CD14-positive monocyte (primary cell): ENCODE measurements around the gene SRGAP1. TPM values are rescaled to one million over a fixed set of nuclear protein-coding genes. Genes with fewer than 3 reads are reported as not detected.

ENCODE experiments used
- DNase-seq, 3 donors: peaks; one replicate each; pipeline ENCODE4 v3.0.0-alpha.2; 2011 to 2022
- H2AFZ ChIP-seq: 2 replicates; pipeline ENCODE4 v1.6.0; 2012; ENCODE audit warnings: mild to moderate bottlenecking, low read depth, low read length, inconsistent platforms; ENCODE audit not compliant: insufficient read depth, poor library complexity, severe bottlenecking
- H3K27ac ChIP-seq, 2 donors: 1 replicate in 1 of 2; 2 replicates in 1 of 2; pipeline ENCODE4 v1.5.1; 2012 to 2013; ENCODE audit warnings: low read length in 2 of 2, control low read depth in 1 of 2, inconsistent platforms in 1 of 2, low read depth in 1 of 2, mild to moderate bottlenecking in 1 of 2
- H3K27me3 ChIP-seq, 2 donors: one replicate each; pipeline versions ENCODE4 v1.6.0 to v1.6.1; 2011 to 2013; ENCODE audit warnings: low read length in 2 of 2; ENCODE audit not compliant: control insufficient read depth in 2 of 2, insufficient read depth in 2 of 2
- H3K36me3 ChIP-seq, 2 donors: replicated peaks in 1 of 2; 1 replicate in 1 of 2; 2 replicates in 1 of 2; pipeline versions ENCODE4 v1.5.1 to v1.6.1; 2012 to 2013; ENCODE audit warnings: low read length in 2 of 2, control low read depth in 1 of 2, inconsistent platforms in 1 of 2, mild to moderate bottlenecking in 1 of 2; ENCODE audit not compliant: insufficient read depth in 2 of 2, control insufficient read depth in 1 of 2
- H3K4me1 ChIP-seq, 2 donors: 1 replicate in 1 of 2; 2 replicates in 1 of 2; pipeline versions ENCODE4 v1.5.1 to v1.6.1; 2012 to 2013; ENCODE audit warnings: low read length in 2 of 2, control low read depth in 1 of 2, inconsistent platforms in 1 of 2, mild to moderate bottlenecking in 1 of 2, moderate library complexity in 1 of 2; ENCODE audit not compliant: insufficient read depth in 2 of 2, control insufficient read depth in 1 of 2
- H3K4me2 ChIP-seq: replicated peaks from 2 replicates; pipeline ENCODE3; 2012; ENCODE audit warnings: low read length, moderate library complexity, mild to moderate bottlenecking; ENCODE audit not compliant: poor library complexity, severe bottlenecking; ENCODE audit errors: extremely low read depth
- H3K4me3 ChIP-seq, 3 experiments: fragments of 200-600 bp in 1 of 3; sonication (generic) in 1 of 3; replicated peaks in 1 of 3; 1 replicate in 2 of 3; 2 replicates in 1 of 3; pipeline ENCODE4 v1.5.1; 2011 to 2013; ENCODE audit warnings: low read length in 3 of 3, mild to moderate bottlenecking in 3 of 3, control low read depth in 2 of 3, low read depth in 2 of 3, inconsistent platforms in 1 of 3, moderate library complexity in 1 of 3
- H3K79me2 ChIP-seq: 2 replicates; pipeline ENCODE4 v1.6.0; 2012; ENCODE audit warnings: mild to moderate bottlenecking, control low read depth, inconsistent platforms, low read length, moderate library complexity; ENCODE audit not compliant: insufficient read depth
- H3K9ac ChIP-seq: 2 replicates; pipeline ENCODE4 v1.6.0; 2017; ENCODE audit warnings: low read length, mild to moderate bottlenecking; ENCODE audit not compliant: insufficient read depth, poor library complexity, severe bottlenecking
- H3K9me3 ChIP-seq, 2 donors: replicated peaks in 1 of 2; 1 replicate in 1 of 2; 2 replicates in 1 of 2; pipeline versions ENCODE4 v1.5.1 to v1.6.1; 2012 to 2013; ENCODE audit warnings: low read length in 2 of 2, control low read depth in 1 of 2; ENCODE audit not compliant: control insufficient read depth in 1 of 2, insufficient read depth in 1 of 2
- H4K20me1 ChIP-seq: 2 replicates; pipeline ENCODE4 v1.6.0; 2012; ENCODE audit warnings: mild to moderate bottlenecking, low read length, control low read depth, moderate library complexity; ENCODE audit not compliant: insufficient read depth
- H3K27ac Mint-ChIP-seq, 7 donors: one replicate each; pipeline ENCODE4 v1.8.0; 2020; ENCODE audit warnings: mild to moderate bottlenecking in 7 of 7, mixed read lengths in 7 of 7, moderate library complexity in 6 of 7, inconsistent platforms in 2 of 7
- H3K27me3 Mint-ChIP-seq, 3 donors: one replicate each; pipeline ENCODE4 v1.8.0; 2021 to 2022; ENCODE audit warnings: low read depth in 3 of 3, mild to moderate bottlenecking in 3 of 3, mixed read lengths in 3 of 3, moderate library complexity in 3 of 3, inconsistent platforms in 1 of 3
- H3K36me3 Mint-ChIP-seq, 2 donors: one replicate each; pipeline ENCODE4 v1.8.0; 2020; ENCODE audit warnings: mixed read lengths in 2 of 2, inconsistent platforms in 1 of 2, mild to moderate bottlenecking in 1 of 2
- H3K4me1 Mint-ChIP-seq: one replicate; pipeline ENCODE4 v1.8.0; 2020; ENCODE audit warnings: mild to moderate bottlenecking, mixed read lengths
- H3K4me3 Mint-ChIP-seq, 2 donors: one replicate each; pipeline ENCODE4 v1.8.0; 2020; ENCODE audit warnings: mild to moderate bottlenecking in 2 of 2, mixed read lengths in 2 of 2, moderate library complexity in 1 of 2
- H3K9me3 Mint-ChIP-seq, 7 donors: one replicate each; pipeline ENCODE4 v1.8.0; 2020 to 2022; ENCODE audit warnings: mixed read lengths in 7 of 7, mild to moderate bottlenecking in 6 of 7, moderate library complexity in 6 of 7, inconsistent platforms in 2 of 7
- WGBS: methylation state at CpG from one replicate; pipeline ENCODE4 v1.1.5; 2013; ENCODE audit warnings: missing lambda C conversion rate; ENCODE audit not compliant: insufficient coverage; 5-methylcytosine and 5-hydroxymethylcytosine counted together
- intact Hi-C, 2 donors: fragments of 100-400 bp; cut with micrococcal nuclease; formaldehyde crosslinking; loops; one replicate each; pipeline versions ENCODE4 v1.15.0 to v1.15.1; 2023
- polyA plus RNA-seq, 3 donors: library from polyadenylated mRNA; depleted of rRNA in 1 of 3; unstranded in 2 of 3; stranded (reverse) in 1 of 3; fragments of 300-500 nt in 2 of 3; fragments of >200 nt in 1 of 3; fragmentation: Illumina TruSeq in 2 of 3; gene quantifications; 1 replicate in 2 of 3; 2 replicates in 1 of 3; pipeline ENCODE4 v1.2.3, GENCODE V29; 2012 to 2021
- TF ChIP-seq, protein P1 (sequence below): fragments of 200-600 bp; IDR thresholded peaks from one replicate; pipeline ENCODE4 v1.8.0; 2022; ENCODE audit warnings: antibody characterized with exemption, mild to moderate bottlenecking

Gene SRGAP1
- polyA plus RNA-seq, 3 donors = 0.05 to 0.52 (median 0.07) TPM

GRCh38 chr12:63978519-63978918 lies 134.0 kb downstream of the SRGAP1 start:
- Mint-ChIP-seq H3K4me1 (peaks cover 5% of the 10 kb centered on the region), H3K27ac (no peak overlapping the region), H3K4me3 (no peak overlapping the region), H3K27me3 (peaks cover 0 to 2% (median 0%) of the 10 kb centered on the region in 3 donors), H3K36me3 (no peaks in the 10 kb centered on the region), H3K9me3 (no peaks in the 10 kb centered on the region)
- Histone ChIP-seq H3K27ac (no peak overlapping the region), H4K20me1 (no peaks in the 10 kb centered on the region), H3K79me2 (no peaks in the 10 kb centered on the region), H3K4me2 (no peak overlapping the region), H2AFZ (no peak overlapping the region), H3K27me3 (no peaks in the 10 kb centered on the region), H3K4me1 (no peaks in the 10 kb centered on the region), H3K36me3 (no peaks in the 10 kb centered on the region), H3K9ac (no peak overlapping the region), H3K4me3 (no peak overlapping the region), H3K9me3 (no peaks in the 10 kb centered on the region)
- TF ChIP-seq, protein P1, sequence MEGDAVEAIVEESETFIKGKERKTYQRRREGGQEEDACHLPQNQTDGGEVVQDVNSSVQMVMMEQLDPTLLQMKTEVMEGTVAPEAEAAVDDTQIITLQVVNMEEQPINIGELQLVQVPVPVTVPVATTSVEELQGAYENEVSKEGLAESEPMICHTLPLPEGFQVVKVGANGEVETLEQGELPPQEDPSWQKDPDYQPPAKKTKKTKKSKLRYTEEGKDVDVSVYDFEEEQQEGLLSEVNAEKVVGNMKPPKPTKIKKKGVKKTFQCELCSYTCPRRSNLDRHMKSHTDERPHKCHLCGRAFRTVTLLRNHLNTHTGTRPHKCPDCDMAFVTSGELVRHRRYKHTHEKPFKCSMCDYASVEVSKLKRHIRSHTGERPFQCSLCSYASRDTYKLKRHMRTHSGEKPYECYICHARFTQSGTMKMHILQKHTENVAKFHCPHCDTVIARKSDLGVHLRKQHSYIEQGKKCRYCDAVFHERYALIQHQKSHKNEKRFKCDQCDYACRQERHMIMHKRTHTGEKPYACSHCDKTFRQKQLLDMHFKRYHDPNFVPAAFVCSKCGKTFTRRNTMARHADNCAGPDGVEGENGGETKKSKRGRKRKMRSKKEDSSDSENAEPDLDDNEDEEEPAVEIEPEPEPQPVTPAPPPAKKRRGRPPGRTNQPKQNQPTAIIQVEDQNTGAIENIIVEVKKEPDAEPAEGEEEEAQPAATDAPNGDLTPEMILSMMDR = no peak
- DNase-seq = no peak
- no CpG with 5 or more reads among the region's 1 CpG for WGBS
- intact Hi-C loops = no loop called here

DNA sequence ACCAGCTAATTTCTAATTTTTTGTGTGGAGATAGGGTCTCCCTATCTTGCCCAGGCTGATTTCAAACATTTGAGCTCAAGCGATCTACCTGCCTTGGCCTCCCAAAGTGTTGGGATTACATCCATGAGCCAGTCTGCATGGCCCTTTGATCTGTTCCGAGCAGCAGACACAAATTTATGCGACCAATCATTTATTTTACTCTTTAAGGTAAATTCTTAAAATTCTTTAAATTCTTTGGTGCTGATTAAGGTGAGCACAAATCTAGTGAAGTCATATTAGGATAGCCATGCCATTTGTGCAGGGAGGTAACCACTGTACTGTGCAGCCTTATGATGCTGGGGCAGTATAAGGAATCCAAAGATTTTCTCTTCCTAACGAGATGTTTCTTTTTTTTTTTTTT lies 135.7 kb downstream of the SRGAP1 start:
- TF ChIP-seq, protein P1 = no peak
- Histone ChIP-seq H3K4me1 (peaks cover under 1 to 4% of the 10 kb centered on the region in 2 donors), H3K27me3 (no peaks in the 10 kb centered on the region), H3K79me2 (no peaks in the 10 kb centered on the region), H3K36me3 (no peaks in the 10 kb centered on the region), H3K4me2 (no peak overlapping the region), H4K20me1 (no peaks in the 10 kb centered on the region), H3K4me3 (no peak overlapping the region), H3K9me3 (no peaks in the 10 kb centered on the region), H2AFZ (no peak overlapping the region), H3K27ac (no peak overlapping the region), H3K9ac (no peak overlapping the region)
- no peak for DNase-seq
- H3K36me3 Mint-ChIP-seq = no peaks in the 10 kb centered on the region
- peaks cover 10% of the 10 kb centered on the region for H3K4me1 Mint-ChIP-seq
- H3K27me3 Mint-ChIP-seq = peaks cover 0 to 2% (median 0%) of the 10 kb centered on the region in 3 donors
- WGBS = 100% methylated on average over 1 of the region's 4 CpGs
- H3K4me3 Mint-ChIP-seq = no peak overlapping the region
- no peaks in the 10 kb centered on the region for H3K9me3 Mint-ChIP-seq
- H3K27ac Mint-ChIP-seq = no peak overlapping the region
- intact Hi-C loops = no loop called here
